ENCODE results near the gene ACTG1. TPM values are rescaled to one million over a fixed set of nuclear protein-coding genes. Genes with fewer than 3 reads are reported as not detected.

Gene ACTG1
- total RNA-seq, 4 donors from 2014 or later = 972 to 1,850 (median 1,126) TPM

- intact Hi-C loops (cut with DNase I) = no loop called here
- H3K9me3 ChIP-seq = no peaks in the 10 kb centered on the region
- no peak for DNase-seq (ENCODE audit: extremely low spot score)
- 95% methylated on average over 16 of the region's 28 CpGs for WGBS
- H3K4me3 ChIP-seq = no peak overlapping the region
- no peak overlapping the region for H3K27ac ChIP-seq (replicated peaks in 1 of 4)
- H3K27me3 ChIP-seq = peaks cover 10 to 33% (median 24%) of the 10 kb centered on the region in 4 donors
- peaks cover 16 to 70% (median 68%) of the 10 kb centered on the region in 4 donors for H3K36me3 ChIP-seq
- peaks cover 15 to 23% (median 17%) of the 10 kb centered on the region in 4 donors for H3K4me1 ChIP-seq
- no peak for TF ChIP-seq CTCF (IDR thresholded peaks at IDR 0.05)
- TF ChIP-seq EP300 (IDR thresholded peaks at IDR 0.05) = no peak
Observed at GRCh38 chr17:81539961-81540675, 27.5 kb upstream of the ACTG1 start.

- WGBS = 85% methylated on average over 5 of the region's 10 CpGs
- intact Hi-C loops (cut with DNase I) = no loop called here
- Histone ChIP-seq H3K4me1 (peaks cover 15 to 23% (median 17%) of the 10 kb centered on the region in 4 donors), H3K4me3 (no peak overlapping the region), H3K36me3 (peaks cover 15 to 64% (median 62%) of the 10 kb centered on the region in 4 donors), H3K27me3 (peaks cover 10 to 39% (median 24%) of the 10 kb centered on the region in 4 donors), H3K9me3 (no peaks in the 10 kb centered on the region), H3K27ac (replicated peaks in 1 of 4) (no peak overlapping the region)
- no peak for DNase-seq (ENCODE audit: extremely low spot score)
- TF ChIP-seq POLR2A (IDR thresholded peaks at IDR 0.05; ENCODE audit: low read depth) (no peak), POLR2AphosphoS5 (IDR thresholded peaks at IDR 0.05) (no peak), CTCF (IDR thresholded peaks at IDR 0.05) (no peak), EP300 (IDR thresholded peaks at IDR 0.05) (no peak)
Observed at GRCh38 chr17:81539571-81539900, 26.9 kb upstream of the ACTG1 start.

- peaks cover 15 to 23% (median 17%) of the 10 kb centered on the region in 4 donors for H3K4me1 ChIP-seq
- no peak overlapping the region for H3K27ac ChIP-seq (replicated peaks in 1 of 4)
- 95% methylated on average over 11 of the region's 26 CpGs for WGBS
- TF ChIP-seq POLR2A (IDR thresholded peaks at IDR 0.05; ENCODE audit: low read depth) (no peak), CTCF (IDR thresholded peaks at IDR 0.05) (no peak), EP300 (IDR thresholded peaks at IDR 0.05) (no peak), POLR2AphosphoS5 (IDR thresholded peaks at IDR 0.05) (no peak)
- H3K27me3 ChIP-seq = peaks cover 10 to 45% (median 26%) of the 10 kb centered on the region in 4 donors
- H3K9me3 ChIP-seq = no peaks in the 10 kb centered on the region
- DNase-seq (ENCODE audit: extremely low spot score) = no peak
- peaks cover 15 to 58% (median 56%) of the 10 kb centered on the region in 4 donors for H3K36me3 ChIP-seq
- no peak overlapping the region for H3K4me3 ChIP-seq
- intact Hi-C loops (cut with DNase I) = no loop called here
Observed at GRCh38 chr17:81538651-81539570, 26.3 kb upstream of the ACTG1 start.

GRCh38 chr17:81537856-81538555 is 25.4 kb upstream of the ACTG1 start:
- 75% methylated on average over 19 of the region's 26 CpGs for WGBS
- Histone ChIP-seq H3K4me1 (peaks cover 15 to 23% (median 17%) of the 10 kb centered on the region in 4 donors), H3K27me3 (peaks cover 10 to 54% (median 26%) of the 10 kb centered on the region in 4 donors), H3K9me3 (no peaks in the 10 kb centered on the region), H3K36me3 (peaks cover 14 to 49% (median 47%) of the 10 kb centered on the region in 4 donors), H3K27ac (replicated peaks in 1 of 4) (no peak overlapping the region), H3K4me3 (no peak overlapping the region)
- intact Hi-C loops (cut with DNase I) = no loop called here
- TF ChIP-seq EP300 (IDR thresholded peaks at IDR 0.05) (no peak), POLR2AphosphoS5 (IDR thresholded peaks at IDR 0.05) (no peak), POLR2A (IDR thresholded peaks at IDR 0.05; ENCODE audit: low read depth) (no peak), CTCF (IDR thresholded peaks at IDR 0.05) (no peak)
- DNase-seq (ENCODE audit: extremely low spot score) = no peak

Data from esophagus muscularis mucosa (tissue), 4 donors.